GM18868 (cell line): ENCODE data around the gene BCL7A.
"Not testable (repeated sequence)": the region's sequence is repeated elsewhere in the genome, so short reads cannot be mapped to it uniquely, and the experiment has no call there.

Source experiments
- ATAC-seq: cut with Tn5 transposase; IDR thresholded peaks from one replicate; pipeline ENCODE4 v1.9.1; 2021; ENCODE audit warnings: mild to moderate bottlenecking, moderate library complexity; ENCODE audit not compliant: unreplicated experiment

BCL7A gene

DNA sequence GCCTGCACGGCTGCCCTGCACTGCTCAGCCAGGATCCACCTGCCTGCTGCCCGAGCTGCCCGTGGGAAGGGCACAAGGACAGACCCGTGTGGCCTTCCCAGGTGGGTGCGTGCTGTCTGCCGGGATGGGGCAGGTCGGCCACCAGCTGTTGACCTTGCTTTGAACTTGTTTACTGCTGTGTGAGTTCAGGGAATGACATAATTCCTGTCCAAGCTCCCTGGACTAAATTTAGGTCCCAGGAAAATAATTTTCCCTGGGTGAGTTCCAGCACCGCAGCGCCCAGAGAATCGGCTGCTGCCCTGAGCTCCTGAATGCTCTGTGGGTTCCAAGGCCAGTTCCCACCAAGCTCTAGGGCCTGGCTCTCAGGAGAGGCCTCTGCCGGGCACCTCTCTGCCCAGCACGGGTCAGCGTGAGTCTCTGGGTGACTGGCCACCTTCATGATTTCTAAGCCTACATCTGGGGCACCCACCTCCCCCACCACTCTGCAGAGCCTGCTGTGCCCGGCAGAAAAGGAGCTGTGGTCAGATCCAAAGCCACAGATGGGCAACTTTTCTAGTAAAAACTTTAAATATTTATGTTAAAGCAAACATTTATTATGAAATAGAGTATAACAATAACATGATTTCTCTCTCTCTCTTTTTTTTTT lies 29.7 kb downstream of the BCL7A start:
- no peak for ATAC-seq

DNA sequence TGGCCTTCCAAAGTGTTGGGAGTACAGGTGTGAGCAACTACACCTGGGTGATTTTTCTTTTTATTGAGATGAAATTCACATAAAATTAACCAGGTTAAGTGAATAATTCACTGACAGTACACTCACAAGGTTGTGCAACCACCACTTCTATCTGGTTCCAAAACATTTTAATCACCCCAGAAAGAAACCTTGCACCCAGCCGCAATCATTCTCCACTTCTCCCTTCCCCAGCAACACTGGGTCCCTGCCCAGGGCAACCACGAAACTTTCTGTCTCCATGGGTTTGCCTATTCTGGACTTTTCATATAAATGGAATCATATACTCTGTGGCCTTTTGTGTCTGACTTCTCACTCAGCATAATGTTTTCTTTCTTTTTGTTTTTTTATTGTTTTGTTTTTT lies 30.6 kb downstream of the BCL7A start:
- ATAC-seq: no peak

DNA sequence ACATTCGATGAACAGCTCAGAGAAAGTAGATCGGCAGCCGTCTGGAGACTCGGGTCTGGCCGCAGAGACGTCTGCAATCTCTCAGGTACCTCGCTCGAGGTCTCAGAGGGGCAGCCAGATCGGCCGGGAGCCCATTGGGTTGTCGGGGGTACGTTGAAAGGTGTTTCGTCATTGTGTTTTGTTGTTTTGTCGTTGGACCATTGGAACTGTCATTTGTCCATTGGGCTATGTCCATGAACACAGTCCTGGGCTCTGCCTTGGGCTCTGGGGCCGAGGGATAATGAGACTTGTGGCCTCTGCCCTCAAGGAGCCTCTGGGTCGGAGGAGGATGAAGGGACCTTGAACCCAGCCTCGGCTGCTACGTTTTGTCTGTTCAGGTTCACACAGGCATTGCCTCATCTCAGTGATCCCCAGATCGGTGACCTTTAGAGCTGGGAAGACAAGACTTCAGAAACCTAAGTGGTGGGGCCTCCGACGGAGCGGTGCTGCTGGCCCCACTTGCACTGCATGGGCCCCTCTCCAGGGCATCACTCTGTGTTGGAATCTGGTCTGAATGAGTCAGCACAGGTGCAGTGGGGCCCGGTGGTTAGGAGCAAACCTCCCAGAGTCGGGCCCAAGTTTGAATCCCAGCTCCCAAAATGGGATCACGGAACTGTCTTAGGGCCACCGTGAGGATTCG lies 33.3 kb downstream of the BCL7A start:
- no peak for ATAC-seq

DNA sequence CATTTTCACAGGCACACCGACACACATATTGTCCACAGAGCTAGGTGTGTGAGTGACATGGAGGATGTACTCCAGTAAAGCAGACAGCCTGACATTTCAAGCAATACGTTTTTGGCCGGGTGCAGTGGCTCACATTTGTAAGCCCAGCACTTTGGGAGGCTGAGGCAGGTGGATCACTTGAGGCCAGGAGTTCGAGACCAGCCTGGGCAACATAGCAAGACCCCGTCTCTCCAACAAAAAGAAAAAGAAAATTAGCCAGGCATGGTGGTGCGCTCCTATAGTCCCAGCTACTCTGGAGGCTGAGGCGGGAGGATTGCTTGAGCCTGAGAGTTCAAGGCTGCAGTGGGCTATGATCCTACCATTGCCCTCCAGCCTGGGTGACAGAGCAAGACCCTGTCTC lies 34.7 kb downstream of the BCL7A start:
- ATAC-seq: not testable (repeated sequence)

DNA sequence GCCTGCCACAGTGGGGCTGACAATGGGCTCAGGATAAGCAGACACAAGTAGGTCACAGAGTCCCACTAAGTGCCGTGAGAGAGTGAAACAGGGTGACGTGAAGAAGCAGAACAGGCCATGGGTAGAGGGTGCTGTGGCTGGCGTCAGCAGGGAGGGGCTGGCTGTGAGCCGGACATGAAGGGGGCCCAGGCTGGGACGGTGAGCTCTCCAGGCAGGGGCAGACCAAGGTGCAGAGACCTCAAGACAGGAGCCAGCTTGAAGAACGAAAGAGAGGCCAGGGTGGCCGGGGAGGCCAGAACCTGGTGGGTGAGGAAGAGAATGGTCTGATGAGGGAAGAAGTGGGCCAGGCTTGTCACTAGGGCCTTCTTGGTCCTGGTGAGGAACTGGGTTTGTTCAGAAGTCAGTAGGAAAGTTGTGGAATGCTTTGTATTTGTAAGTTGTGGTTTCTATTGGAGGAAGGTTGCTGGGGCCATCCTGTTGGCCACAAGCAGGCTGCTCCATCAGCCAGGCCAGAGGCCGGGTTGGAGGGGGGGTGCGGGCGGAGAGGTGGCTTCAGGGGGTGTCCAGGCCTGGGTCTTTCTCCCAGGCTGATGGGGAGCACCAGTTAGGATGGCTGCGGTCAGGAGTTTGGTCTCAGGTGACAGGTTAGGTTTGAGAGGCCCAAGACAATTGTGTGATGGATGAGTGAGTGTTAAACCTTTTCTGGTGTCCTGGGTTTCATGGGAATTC lies 35.5 kb downstream of the BCL7A start:
- no peak for ATAC-seq

DNA sequence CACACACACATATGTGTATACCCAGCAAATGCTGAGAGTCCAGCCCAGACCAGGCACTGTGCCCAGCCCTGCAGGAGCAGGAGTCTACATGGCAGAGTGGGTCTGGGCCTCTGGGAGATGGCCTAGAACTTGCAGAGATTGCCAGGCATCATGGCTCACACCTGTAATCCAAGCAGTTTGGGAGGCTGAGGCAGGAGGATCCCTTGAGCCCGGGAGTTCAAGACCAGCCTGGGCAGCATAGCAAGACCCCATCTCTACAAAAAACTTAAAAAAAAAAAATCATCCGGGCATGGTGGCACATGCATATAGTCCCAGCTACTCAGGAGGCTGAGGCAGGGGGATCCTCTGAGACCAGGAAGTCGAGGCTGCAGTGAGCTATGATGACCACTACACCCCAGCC lies 36.1 kb downstream of the BCL7A start:
- no peak for ATAC-seq

DNA sequence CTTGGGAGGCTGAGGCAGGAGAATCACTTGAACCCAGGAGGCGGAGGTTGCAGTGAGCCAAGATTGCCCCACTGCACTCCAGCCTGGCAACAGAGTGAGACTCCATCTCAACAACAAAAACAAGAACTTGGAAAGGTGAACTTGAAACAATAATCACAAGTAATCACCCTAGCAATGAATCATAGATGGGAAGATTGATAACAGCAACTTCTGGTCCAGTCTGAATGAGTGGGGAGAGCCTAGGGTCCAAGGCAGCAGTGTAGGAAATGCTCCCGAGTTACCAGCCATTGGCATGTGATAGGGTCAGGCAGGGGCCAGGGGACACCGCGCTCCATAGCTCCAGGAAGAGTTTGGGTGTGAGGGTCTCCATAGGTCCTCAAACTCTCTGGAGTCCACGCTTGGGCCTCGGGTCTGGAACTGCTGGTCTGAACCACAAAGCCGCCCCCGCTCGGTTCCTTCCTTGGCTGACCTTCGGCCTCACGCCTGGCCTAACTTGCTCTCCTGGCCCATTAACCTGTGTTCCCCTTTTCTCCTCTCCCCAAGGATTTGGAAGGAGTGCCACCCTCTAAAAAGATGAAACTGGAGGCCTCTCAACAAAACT lies 37.0 kb downstream of the BCL7A start:
- no peak for ATAC-seq

DNA sequence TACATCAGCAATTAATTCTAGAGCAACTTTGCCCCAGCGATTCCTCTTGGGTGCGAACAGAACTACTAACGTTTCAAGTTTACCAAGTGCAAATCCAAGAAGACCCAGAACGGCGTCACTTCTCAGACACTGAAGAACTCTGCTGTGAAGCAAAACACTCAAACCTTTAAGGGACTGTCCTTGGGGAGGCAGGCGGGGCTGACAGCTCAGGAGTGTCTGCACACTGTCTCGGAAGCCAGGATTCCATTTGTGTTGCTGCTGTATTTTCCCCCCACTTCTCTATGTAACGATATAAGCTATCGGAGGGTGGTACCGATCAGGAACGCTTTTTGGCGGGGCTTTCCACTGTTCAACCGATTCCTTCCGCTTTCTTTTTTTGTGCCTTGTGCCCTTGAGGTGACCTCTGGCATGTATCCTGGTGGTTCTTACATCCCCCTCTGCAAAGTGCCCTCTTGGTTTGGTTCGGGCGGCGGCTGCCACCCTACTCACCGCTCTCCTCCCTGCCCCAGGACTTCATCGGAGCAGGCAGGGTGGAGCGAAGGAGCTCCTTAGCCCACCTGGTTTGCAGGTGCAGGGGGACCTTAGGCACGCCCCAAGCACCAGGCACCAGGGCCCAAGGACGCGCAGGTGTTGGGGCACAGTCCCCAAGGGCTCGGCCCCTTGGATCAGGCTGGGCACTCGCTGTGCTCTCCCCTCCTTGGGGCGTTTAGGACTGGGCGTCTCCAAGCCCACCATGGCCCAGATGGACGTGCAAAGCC lies 37.7 kb downstream of the BCL7A start:
- no peak for ATAC-seq

DNA sequence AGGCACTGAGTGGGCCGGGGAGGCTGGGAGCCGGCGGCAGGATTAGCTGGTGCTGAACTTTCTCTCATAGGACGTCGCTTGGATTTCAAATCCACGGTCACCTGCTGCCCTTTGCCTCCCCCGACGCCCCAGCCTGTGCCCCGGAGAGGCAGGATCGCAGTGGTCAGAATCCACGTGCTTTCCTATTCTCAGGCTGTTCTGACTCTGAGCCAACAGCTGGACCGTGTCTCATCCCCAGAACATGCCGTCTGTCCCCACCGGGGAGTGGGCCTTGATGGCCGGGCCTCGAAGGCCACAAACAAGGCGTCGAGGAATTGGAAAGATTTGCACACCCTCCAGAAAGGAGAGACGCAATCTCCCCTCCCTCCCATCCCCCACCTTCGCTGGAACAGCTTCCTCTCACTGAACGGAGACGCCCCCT lies 38.4 kb downstream of the BCL7A start:
- ATAC-seq: no peak

DNA sequence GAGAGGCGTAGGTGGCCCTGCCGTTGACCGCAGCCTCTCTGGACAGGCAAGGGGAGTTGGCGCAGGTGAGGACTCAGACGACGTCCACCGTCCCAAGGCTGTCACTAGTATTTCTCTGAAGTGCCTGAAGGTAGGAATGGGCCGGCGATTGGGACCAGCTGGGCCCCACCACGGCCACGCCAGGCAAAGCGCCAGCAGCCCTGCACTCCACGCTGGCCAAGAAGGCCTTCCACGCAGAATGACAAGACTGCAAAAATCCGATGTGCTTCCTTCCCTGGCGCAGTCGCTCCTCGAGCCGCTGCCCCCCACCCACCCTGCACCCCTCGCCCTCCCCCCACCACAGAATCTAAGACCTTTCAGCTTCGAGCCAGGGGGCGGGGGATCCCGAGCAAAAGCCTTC lies 39.6 kb downstream of the BCL7A start:
- no peak for ATAC-seq

DNA sequence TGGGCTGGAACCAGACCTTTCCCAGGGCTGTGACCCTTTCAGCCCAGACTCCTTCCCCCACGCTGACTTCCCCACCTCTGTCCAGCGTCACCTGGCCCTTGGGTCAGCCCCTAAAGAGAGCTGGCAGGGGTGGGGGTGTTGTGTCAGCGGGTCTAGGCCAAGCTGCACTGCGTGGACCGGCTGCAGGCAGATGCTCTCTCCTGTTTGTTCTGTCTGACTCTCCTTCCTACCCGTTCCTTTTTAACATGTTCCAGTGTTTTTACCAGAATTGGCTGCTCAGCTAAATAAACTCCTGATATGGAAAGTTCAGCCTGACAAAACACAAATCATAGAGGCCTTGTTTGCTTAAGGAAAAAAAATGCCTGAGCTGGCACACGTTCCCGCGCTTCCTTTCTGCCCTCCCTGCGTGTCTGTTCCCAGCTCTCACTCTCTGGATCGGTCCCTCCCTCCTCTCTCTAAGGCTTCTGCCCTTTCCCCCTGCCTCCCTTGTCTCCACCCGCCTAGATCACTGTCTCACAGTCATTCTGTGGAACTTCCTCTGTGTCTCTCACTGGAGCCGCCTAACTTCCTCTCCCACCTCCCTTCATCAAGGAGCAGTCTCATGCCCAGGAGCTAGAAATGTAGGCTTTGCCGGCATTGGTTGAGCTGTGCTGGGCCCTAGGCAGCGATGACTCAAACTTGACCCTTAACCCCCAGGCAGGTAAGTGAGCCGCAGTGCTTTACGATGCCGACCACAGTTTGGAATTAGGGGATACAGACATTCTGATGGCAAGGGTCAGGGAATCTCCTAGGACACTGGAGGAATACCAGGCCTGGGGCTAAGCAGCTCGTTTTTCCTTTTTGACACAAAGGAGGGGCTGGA lies 41.4 kb downstream of the BCL7A start:
- ATAC-seq: no peak

DNA sequence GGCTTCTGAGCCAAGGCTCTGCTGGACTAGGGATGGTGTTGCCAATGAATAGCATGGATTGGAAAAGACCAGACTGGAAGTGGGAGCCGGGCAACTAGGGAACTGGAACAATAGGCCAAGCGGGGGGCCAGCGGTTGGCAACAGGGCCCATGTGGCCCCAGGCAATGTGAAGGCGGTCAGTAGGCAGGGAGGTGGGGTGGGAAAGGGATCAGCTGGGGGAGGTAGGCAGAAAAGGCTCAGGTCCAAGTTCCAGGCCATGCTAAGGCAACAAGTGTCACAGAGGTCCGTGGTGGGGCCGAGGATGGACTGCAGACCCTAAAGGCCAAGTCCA lies 42.0 kb downstream of the BCL7A start:
- no peak for ATAC-seq

DNA sequence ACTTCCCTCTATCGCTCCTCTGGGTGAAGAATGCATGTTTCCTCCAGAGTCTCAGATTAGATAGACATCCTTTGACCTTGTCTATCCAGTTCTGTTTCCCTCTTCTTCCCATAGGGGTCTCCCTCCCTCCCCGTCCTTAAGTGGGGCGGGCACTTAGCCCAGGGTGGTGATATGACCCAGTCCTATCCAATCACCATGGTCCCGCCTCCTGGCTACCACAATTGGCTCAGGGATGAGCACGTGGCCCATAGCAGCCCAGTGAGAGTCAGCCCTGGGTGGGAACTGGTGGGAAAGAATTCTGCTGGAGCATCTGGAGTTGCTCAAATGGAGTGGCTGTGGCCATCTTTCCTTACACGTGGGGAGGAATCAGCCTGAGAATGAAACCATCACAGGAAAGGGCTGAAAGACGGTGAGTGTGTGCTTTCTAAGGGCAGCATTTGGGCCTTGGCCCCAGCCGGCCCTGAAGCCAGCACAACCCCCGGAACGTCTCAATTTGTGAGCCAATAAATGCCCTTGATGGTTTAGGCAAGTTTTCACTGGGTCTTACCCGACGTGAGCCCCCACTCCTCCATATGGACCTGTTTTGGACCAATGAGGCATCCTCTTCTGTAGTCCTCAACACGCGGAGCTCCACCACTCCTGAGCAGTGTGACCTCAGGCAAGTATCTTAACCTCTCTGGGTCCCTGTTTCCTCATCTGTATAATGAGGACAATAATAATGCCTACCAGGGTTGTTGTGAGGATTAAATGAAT lies 42.5 kb downstream of the BCL7A start:
- ATAC-seq: no peak

DNA sequence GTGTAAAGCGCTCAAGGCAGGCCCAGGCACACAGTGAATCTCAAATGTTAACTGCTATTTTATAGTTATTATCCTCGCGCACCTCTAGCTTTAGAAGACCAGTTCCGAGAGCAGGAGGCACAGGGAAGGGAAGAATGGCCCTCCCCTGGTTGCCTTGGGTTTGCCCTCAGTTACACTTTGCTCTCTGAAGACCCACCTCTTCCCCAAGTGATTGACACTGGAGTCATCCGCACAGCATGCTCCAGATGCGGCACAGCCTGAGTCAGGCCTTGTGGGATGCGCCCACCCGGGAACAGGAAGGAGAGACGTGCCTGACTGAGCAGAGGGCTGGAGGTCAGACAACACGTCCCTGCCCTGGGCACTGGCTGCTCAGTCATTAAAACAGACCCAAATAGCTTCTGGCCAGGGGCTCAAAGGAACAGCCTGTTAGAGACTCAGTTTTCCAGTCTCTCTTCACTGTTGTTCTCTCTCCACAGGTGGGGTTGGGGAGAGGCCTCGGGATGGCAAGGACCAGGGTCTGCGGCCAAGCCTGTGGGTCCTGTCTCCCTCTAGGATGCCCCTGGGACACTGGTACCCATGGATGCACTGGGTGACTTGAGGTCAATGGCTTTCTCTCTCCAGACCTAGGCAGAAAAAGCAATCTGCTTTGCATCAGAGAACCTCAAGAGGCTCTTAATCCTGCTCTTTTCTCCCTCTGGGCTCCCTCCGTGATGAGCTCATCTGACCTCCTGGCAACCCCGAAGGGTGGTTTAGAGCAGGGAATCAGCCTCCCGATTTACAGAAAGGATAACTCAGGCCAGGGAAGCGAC lies 43.3 kb downstream of the BCL7A start:
- ATAC-seq: no peak

DNA sequence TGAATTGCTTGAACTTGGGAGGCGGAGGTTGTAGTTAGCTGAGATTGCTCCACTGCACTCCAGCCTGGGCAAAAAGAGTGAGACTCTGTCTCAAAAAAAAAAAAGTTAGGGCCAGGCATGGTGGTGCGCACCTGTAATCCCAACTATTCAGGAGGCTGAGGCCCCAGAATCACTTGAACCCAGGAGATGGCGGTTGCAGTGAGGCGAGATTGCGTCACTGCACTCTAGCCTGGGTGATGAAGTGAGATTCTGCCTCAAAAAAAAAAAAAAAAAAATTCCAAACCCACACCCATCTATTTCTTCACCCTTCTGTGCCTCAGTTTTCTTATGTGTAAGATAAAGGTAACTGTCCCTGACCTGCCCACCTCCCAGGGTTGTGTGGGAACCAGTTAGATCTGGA lies 45.9 kb downstream of the BCL7A start:
- no peak for ATAC-seq

DNA sequence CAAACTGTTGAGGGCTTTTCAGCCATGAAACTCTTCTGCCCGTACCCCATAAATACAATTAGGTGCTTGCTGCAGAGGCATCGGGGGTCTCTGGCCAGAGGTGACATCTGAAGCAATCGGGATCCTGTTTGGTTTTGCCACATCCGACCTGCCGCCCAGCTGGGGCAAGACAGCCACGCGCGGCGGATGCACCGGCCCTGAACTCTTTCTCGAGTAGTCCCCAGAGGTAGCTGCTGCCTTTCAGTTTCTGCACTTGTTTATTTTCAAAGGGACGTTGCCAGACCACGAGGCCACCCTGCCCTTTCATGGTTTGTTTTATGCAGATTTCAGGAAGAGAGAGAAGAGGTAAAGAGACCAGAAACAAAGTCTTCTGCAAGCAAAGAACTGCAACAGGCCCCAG lies 46.3 kb downstream of the BCL7A start:
- peak; percentile 78 for ATAC-seq

DNA sequence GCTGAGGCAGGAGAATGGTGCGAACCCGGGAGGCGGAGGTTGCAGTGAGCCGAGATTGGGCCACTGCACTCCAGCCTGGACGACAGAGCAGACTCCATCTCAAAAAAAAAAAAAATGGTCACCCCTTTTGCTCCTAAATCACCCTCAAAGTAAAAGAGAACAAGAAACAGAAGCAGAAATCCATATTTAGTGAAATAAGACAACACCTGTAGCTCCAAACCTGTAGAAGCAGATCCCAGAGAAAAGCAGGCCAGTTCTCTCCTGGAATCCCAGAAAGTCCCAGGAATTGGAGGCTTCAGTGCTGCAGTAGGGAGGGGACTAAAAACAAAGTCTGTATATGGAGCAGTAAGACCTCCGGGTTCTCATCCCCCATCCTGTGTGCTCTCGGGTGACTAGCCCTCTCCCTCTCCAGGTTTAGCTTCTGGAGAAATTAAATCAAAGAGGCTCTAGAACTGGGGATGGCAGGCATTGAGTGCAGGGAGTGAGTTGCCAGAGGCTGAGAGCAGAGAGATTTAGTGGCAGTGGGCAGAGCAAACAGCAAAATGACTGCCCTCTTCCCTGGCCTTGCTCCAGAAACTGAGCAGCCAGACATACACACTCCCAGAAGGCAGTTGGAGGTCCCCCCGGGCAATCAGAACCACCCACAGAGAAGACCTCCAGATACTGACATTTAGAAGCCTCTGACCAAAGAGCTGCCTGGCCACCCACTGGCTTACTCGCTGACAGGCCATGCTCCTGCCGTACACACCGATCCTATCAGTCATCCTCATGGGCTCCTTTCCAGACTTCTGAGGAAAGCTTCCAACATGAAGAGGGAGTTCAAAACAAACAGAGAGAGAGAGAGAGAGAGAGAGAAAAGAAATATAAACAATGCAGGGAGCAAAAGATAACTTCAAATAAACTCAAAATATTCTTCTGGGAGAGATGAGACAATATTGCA lies 50.6 kb downstream of the BCL7A start:
- ATAC-seq: no peak

DNA sequence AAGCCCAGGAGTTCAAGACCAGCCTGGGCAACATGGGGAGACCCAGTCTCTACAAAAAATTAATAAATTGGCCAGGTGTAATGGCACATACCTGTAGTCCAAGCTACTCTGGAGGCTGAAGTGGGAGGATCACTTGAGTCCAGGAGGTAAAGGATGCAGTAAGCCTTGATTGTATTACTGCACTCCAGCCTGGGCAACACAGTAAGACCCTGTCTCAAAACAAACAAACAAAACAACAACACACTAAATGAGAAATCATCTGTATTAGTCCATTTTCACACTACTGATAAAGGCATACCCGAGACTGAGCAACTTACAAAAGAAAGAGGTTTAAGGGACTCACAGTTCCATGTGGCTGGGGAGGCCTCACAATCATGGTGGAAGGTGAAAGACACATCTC lies 52.1 kb downstream of the BCL7A start:
- ATAC-seq: no peak
